DMS153 treated with DMSO at 0.1 percent for 48 hours (cell line): ENCODE results near the gene ZAR1L.
"Not testable (repeated sequence)": the region's sequence is repeated elsewhere in the genome, so short reads cannot be mapped to it uniquely, and the experiment has no call there.

Experiments
- DNase-seq: peaks from one replicate; lab custom pipeline; 2025; ENCODE audit not compliant: unreplicated experiment; lab: John Stamatoyannopoulos, UW

ZAR1L gene, protein sequence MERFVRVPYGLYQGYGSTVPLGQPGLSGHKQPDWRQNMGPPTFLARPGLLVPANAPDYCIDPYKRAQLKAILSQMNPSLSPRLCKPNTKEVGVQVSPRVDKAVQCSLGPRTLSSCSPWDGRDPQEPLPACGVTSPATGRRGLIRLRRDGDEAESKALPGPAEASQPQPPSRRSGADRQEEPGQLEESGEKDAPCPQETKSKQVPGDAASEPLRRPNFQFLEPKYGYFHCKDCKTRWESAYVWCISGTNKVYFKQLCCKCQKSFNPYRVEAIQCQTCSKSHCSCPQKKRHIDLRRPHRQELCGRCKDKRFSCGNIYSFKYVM

DNA sequence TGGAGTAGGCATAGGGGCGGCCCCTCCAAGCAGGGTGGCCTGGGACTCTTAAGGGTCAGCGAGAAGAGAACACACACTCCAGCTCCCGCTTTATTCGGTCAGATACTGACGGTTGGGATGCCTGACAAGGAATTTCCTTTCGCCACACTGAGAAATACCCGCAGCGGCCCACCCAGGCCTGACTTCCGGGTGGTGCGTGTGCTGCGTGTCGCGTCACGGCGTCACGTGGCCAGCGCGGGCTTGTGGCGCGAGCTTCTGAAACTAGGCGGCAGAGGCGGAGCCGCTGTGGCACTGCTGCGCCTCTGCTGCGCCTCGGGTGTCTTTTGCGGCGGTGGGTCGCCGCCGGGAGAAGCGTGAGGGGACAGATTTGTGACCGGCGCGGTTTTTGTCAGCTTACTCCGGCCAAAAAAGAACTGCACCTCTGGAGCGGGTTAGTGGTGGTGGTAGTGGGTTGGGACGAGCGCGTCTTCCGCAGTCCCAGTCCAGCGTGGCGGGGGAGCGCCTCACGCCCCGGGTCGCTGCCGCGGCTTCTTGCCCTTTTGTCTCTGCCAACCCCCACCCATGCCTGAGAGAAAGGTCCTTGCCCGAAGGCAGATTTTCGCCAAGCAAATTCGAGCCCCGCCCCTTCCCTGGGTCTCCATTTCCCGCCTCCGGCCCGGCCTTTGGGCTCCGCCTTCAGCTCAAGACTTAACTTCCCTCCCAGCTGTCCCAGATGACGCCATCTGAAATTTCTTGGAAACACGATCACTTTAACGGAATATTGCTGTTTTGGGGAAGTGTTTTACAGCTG lies at the start of gene ZAR1L, which contains the start of gene BRCA2:
TSS of gene ZAR1L (minus strand) at position 126 of the 790 bp plus-strand sequence. CDS start 3,438 bp downstream, outside the sequence.
TSS of gene BRCA2 (plus strand) at position 271 of the 790 bp plus-strand sequence. CDS start 953 bp downstream, outside the sequence.
- peak; percentile 56 for DNase-seq

- DNase-seq: no peak
Observed at GRCh38 chr13:32362574-32362973, 47.4 kb upstream of the ZAR1L start.

DNA sequence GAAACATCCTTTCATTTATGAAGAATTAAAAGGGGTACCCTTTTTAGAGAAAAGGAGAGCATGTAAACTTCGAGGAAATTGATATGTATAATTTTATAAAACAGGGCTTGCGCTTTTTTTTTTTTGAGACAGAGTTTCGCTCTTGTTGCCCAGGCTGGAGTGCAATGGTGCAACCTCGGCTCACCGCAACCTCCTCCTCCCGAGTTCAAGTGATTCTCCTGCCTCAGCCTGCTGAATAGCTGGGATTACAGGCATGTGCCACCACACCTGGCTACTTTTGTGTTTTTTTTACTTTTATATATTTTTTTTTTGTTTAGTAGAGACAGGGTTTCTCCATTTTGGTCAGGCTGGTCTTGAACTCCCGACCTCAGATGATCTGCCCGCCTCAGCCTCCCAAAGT lies 40.8 kb upstream of the ZAR1L start:
- DNase-seq: not testable (repeated sequence)

DNA sequence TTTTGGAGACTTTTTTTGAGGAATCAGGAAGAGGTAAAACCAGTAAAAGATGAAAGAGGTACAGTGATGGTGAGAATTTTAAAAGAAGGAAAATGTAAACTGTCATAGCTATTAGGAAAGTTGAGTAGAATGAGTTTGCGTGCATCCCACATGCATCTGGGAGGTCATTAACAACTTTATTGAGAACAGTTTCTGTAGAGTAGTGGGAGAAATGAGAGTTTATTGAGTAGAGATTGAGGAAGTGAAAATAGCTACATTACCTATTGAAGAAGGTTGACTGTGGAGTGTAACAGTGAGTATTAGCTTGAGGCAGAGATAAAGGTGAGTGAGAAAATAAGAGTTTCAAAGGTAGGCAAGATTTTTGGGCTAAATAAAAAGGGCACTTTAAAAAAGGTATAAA lies 38.9 kb upstream of the ZAR1L start:
- no peak for DNase-seq

DNA sequence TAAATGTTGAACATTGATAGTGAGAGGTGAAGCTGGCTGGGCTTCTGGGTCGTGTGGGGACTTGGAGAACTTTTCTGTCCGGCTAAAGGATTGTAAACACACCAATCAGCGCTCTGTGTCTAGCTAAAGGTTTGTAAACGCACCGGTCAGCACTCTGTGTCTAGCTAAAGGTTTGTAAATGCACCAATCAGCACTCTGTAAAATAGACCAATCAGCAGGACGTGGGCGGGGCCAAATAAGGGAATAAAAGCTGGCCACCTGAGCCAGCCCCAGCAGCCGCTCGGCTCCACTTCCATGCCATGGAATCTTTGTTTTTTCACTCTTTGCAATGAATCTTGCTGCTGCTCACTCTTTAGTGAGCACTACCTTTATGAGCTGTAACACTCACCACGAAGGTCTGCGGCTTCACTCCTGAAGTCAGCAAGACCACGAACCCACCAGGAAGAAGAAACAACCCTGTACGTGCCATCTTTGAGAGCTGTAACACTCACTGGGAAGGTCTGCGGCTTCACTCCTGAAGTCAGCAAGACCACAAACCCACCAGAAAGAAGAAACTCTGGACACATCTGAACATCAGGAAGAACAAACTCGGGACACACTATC lies 35.8 kb upstream of the ZAR1L start:
- DNase-seq: not testable (repeated sequence)

GRCh38 chr13:32347651-32348050 lies 32.5 kb upstream of the ZAR1L start:
- DNase-seq: no peak

DNA sequence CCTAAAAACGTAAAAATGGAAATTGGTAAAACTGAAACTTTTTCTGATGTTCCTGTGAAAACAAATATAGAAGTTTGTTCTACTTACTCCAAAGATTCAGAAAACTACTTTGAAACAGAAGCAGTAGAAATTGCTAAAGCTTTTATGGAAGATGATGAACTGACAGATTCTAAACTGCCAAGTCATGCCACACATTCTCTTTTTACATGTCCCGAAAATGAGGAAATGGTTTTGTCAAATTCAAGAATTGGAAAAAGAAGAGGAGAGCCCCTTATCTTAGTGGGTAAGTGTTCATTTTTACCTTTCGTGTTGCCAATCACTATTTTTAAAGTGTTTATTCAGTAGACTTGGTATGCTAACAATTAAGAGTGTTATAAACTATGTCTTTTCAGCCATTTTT lies 25.8 kb upstream of the ZAR1L start:
- DNase-seq: no peak

DNA sequence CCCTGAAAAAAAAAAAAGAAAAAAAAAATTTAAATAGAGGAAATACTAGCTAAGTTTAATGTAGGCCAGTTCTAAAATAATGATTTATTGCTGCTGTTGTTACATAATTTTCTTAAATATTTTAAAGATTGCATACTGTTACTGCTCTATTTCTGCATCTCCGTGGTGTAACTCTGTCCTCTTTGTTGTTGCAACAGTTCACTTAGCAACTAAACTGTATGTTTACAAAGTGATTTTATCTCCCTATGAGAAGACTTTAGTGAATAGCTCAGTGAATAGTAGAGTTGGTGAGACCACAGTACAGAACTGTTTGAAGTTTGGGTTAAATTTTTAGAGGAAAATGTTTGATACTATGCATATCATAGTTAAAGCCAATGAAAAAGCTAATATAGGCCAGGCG lies 19.5 kb upstream of the ZAR1L start:
- no peak for DNase-seq

DNA sequence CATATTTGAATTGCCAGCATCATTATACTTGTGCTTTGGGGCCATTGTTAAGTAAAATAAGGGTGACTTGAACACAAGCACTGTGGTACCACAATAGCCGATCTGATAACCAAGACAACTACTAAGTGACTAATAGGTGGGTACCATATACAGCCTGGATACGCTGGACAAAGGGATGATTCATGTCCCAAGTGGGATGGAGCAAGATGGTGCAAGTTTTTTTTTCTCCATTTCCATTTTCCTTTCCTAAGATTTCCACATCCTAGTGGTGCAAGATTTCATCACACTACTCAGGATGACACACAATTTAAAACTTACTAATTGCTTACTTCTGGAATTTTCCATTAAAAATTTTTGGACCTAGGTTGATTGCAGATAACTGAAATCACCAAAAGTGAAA lies 15.3 kb upstream of the ZAR1L start:
- no peak for DNase-seq

GRCh38 chr13:32323912-32324311 lies 8.7 kb upstream of the ZAR1L start:
- DNase-seq: no peak

DNA sequence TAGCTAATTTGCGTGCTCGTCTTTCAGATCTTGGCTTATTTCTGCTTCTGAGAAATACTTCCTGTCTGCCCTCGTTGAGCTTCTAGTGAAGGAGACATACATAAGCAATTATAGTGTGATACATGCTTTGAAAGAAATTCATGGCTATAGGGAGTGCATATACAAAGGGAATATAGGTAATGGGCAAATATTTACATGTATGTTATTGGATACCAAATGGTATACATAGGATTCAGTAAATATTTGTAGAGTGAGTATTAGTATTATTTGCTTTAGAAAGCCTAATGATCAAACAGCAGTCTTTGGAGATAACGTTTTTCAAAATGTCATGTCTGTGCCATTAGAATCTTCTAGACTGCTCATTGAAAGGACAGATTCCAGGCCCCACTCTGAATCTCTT lies 5.4 kb upstream of the ZAR1L start:
- DNase-seq: no peak

- DNase-seq: no peak
Observed at GRCh38 chr13:32317716-32318465, 2.7 kb upstream of the ZAR1L start.

- DNase-seq: no peak
Observed at GRCh38 chr13:32316501-32316900, 1.3 kb upstream of the ZAR1L start.

DNA sequence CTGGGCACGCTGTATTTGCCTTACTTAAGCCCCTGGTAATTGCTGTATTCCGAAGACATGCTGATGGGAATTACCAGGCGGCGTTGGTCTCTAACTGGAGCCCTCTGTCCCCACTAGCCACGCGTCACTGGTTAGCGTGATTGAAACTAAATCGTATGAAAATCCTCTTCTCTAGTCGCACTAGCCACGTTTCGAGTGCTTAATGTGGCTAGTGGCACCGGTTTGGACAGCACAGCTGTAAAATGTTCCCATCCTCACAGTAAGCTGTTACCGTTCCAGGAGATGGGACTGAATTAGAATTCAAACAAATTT lies 821 bp upstream of the ZAR1L start:
- no peak for DNase-seq

GRCh38 chr13:32314271-32315237 lies 609 bp downstream of the ZAR1L start:
- no peak for DNase-seq

DNA sequence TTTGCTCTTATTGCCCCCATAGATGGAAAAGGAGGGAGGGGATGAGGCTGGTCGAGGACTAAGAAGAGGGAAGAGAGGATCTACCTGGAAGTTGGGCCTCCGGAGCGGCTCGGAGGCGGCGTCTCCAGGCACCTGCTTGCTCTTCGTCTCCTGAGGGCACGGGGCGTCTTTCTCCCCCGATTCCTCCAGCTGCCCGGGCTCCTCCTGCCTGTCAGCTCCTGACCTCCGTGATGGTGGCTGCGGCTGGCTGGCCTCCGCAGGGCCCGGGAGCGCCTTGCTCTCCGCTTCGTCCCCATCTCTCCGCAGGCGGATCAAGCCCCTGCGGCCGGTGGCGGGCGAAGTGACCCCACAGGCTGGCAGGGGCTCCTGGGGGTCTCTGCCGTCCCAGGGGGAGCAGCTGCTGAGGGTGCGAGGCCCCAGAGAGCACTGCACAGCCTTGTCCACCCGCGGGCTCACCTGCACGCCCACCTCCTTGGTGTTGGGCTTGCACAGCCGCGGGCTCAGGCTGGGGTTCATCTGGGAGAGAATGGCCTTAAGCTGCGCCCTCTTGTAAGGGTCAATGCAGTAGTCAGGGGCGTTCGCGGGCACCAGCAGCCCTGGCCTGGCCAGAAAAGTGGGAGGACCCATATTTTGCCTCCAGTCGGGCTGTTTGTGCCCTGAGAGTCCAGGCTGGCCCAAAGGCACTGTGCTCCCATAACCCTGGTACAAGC lies 3.8 kb downstream of the ZAR1L start:
- no peak for DNase-seq

GRCh38 chr13:32310134-32310706 lies 4.9 kb downstream of the ZAR1L start:
- peak; percentile 49 for DNase-seq

- DNase-seq: no peak
Observed at GRCh38 chr13:32309312-32310133, 5.6 kb downstream of the ZAR1L start.
